Stimulated activated CD4-positive, alpha-beta T cell treated with anti-CD3 and anti-CD28 coated beads, Interleukin-2, amount 100 ng/mL, for 48 hours (primary cell): ENCODE data around the gene KRT4.
"Not testable (repeated sequence)": the region's sequence is repeated elsewhere in the genome, so short reads cannot be mapped to it uniquely, and the experiment has no call there.

Source experiments
- DNase-seq, 2 donors: peaks; one replicate each; pipeline ENCODE4 v3.0.0-alpha.2; 2020

The KRT4 gene

GRCh38 chr12:52771505-52771904, 42.4 kb downstream of the KRT4 start:
- no peak for DNase-seq

GRCh38 chr12:52771088-52771487, 42.8 kb downstream of the KRT4 start:
- DNase-seq, result no peak

- DNase-seq, result no peak
Measured at GRCh38 chr12:52769946-52770345, 44.0 kb downstream of the KRT4 start.

- DNase-seq, result no peak
Measured at GRCh38 chr12:52769354-52769753, 44.6 kb downstream of the KRT4 start.

- no peak for DNase-seq
Measured at GRCh38 chr12:52768479-52769200, 45.3 kb downstream of the KRT4 start.

- no peak for DNase-seq
Measured at GRCh38 chr12:52767427-52767826, 46.5 kb downstream of the KRT4 start.

GRCh38 chr12:52767020-52767379, 46.9 kb downstream of the KRT4 start:
- DNase-seq, result no peak

- DNase-seq, result no peak
Measured at GRCh38 chr12:52766351-52767019, 47.4 kb downstream of the KRT4 start.

GRCh38 chr12:52765702-52766101, 48.2 kb downstream of the KRT4 start:
- DNase-seq, result no peak

- DNase-seq, result no peak
Measured at GRCh38 chr12:52763991-52764390, 49.9 kb downstream of the KRT4 start.

GRCh38 chr12:52763036-52763659, 50.8 kb downstream of the KRT4 start:
- no peak for DNase-seq

- no peak for DNase-seq
Measured at GRCh38 chr12:52761802-52762201, 52.1 kb downstream of the KRT4 start.

GRCh38 chr12:52761218-52761617, 52.7 kb downstream of the KRT4 start:
- DNase-seq, result not testable (repeated sequence)

GRCh38 chr12:52760623-52761022, 53.3 kb downstream of the KRT4 start:
- DNase-seq, result no peak

- DNase-seq, result no peak
Measured at GRCh38 chr12:52759695-52760094, 54.2 kb downstream of the KRT4 start.

- no peak for DNase-seq
Measured at GRCh38 chr12:52759218-52759617, 54.7 kb downstream of the KRT4 start.

- DNase-seq, result no peak
Measured at GRCh38 chr12:52757449-52758176, 56.3 kb downstream of the KRT4 start.
